ENCODE measurements around the gene MRGPRD.

MRGPRD gene

GRCh38 chr11:68997124-68997994 lies 16.6 kb upstream of the MRGPRD start:
- H3K27ac ChIP-seq, result no peak overlapping the region

GRCh38 chr11:68996376-68997123 lies 15.8 kb upstream of the MRGPRD start:
- DNase-seq, result no peak
- TF ChIP-seq CTCF (IDR thresholded peaks at IDR 0.05; ENCODE audit: low read depth, low read length, missing control alignments), result no peak

More at GRCh38 chr11:68997124-68997994, 16.6 kb upstream of the MRGPRD start:
- no peak for DNase-seq
- Histone ChIP-seq H3K36me3 (replicated peaks) (no peaks in the 10 kb centered on the region), H3K4me3 (ENCODE audit: low read depth, low read length) (no peak overlapping the region), H3K27me3 (replicated peaks) (peaks cover 5% of the 10 kb centered on the region)
- in situ Hi-C loops (cut with HindIII; ENCODE audit: low pct_ligation_motif_present, low sequenced_read_pairs), result no loop called here
- no peak for TF ChIP-seq CTCF (IDR thresholded peaks at IDR 0.05; ENCODE audit: low read depth, low read length, missing control alignments)

DNA sequence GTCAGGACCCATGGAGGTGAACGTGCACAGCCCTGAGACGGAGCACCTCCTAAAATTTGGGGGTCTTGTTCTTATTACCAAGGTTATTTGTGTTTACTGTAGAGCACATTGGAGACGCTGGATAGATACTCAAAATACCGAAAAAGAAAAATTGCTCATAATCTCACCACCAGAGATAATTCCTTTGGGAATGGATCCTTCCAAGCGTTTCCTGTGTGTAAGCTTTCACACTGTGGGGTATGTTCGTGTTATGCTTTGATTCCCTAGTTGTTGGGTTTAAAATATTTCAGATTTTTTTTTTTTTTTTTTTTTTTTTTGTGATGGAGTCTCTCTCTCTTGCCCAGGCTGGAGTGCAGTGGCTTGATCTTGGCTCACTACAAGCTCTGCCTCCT lies 14.1 kb upstream of the MRGPRD start:
- no peak for DNase-seq
- in situ Hi-C loops (cut with HindIII; ENCODE audit: low pct_ligation_motif_present, low sequenced_read_pairs), result no loop called here

More at GRCh38 chr11:68996376-68997123, 15.8 kb upstream of the MRGPRD start:
- H3K36me3 ChIP-seq (replicated peaks), result no peaks in the 10 kb centered on the region
- H3K27ac ChIP-seq, result no peak overlapping the region
- H3K27me3 ChIP-seq (replicated peaks), result peaks cover 7% of the 10 kb centered on the region
- H3K4me3 ChIP-seq (ENCODE audit: low read depth, low read length), result no peak overlapping the region
- in situ Hi-C loops (cut with HindIII; ENCODE audit: low pct_ligation_motif_present, low sequenced_read_pairs), result no loop called here

DNA sequence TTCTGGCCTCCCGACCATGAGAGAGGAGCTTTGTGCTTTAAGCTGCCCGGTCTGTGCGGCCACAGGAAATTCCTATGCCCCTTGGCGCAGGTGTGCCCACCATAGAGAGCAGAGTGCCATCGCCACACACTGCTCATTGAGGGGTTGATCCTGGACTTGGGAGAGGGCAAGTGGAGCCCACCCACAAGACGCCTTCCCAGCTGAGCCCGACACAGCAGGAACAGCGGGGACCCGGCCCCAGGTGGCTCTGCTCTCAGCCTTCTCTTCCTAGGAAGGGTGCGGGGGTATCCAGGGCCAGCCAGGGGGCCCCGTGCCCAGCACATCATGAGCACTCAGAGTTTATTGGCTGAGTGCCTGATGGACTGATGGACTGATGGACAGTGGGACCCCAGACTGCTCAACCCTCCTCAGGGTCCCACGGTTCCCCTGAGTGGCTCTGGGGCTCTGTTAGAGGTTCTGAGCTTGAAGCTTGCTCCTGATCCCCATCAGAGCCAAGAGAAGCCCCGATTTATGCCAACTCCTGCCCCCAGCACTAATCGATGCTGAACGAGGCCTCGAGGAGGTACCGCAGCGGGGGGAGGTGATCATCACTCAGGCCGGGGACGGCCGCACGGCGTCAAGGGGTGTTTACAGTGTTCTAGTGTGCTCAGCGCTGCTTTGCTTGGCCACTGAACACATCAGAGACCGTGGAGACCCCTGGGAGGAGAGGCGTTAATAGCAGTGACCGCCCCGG lies 13.5 kb upstream of the MRGPRD start:
- Histone ChIP-seq H3K36me3 (replicated peaks) (no peaks in the 10 kb centered on the region), H3K27me3 (replicated peaks) (peaks cover 12% of the 10 kb centered on the region), H3K4me3 (ENCODE audit: low read depth, low read length) (no peak overlapping the region), H3K27ac (no peak overlapping the region)
- in situ Hi-C loops (cut with HindIII; ENCODE audit: low pct_ligation_motif_present, low sequenced_read_pairs), result no loop called here
- no peak for TF ChIP-seq CTCF (IDR thresholded peaks at IDR 0.05; ENCODE audit: low read depth, low read length, missing control alignments)
- DNase-seq, result no peak

More for the DNA sequence above, 14.1 kb upstream of the MRGPRD start:
- peaks cover 7% of the 10 kb centered on the region for H3K27me3 ChIP-seq (replicated peaks)
- no peak for TF ChIP-seq CTCF (IDR thresholded peaks at IDR 0.05; ENCODE audit: low read depth, low read length, missing control alignments)
- H3K27ac ChIP-seq, result no peak overlapping the region
- H3K4me3 ChIP-seq (ENCODE audit: low read depth, low read length), result no peak overlapping the region
- no peaks in the 10 kb centered on the region for H3K36me3 ChIP-seq (replicated peaks)

DNA sequence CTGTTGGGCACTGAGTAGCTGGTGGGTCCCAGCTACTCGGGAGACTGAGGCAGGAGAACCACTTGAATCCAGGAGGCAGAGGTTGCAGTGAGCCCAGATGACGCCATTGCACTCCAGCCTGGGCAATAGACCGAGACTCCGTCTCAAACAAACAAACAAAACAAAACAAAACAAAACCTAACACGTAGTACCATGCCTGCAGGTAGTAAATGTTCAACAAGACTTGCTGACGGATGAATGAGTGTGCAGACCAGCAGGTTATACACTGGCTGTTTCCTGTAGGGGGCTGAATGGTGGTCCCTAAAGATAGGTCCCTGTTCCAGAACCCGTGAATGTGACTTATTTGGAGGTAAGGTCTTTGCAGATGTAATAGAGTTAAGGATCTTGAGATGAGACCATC lies 12.8 kb upstream of the MRGPRD start:
- no peak for DNase-seq
- TF ChIP-seq CTCF (IDR thresholded peaks at IDR 0.05; ENCODE audit: low read depth, low read length, missing control alignments), result no peak
- Histone ChIP-seq H3K4me3 (ENCODE audit: low read depth, low read length) (no peak overlapping the region), H3K27ac (no peak overlapping the region), H3K36me3 (replicated peaks) (no peaks in the 10 kb centered on the region), H3K27me3 (replicated peaks) (peaks cover 12% of the 10 kb centered on the region)
- in situ Hi-C loops (cut with HindIII; ENCODE audit: low pct_ligation_motif_present, low sequenced_read_pairs), result no loop called here

Data from brain microvascular endothelial cell (primary cell).